ENCODE data around the gene RABGAP1. TPM values are rescaled to one million over a fixed set of nuclear protein-coding genes. Genes with fewer than 3 reads are reported as not detected.

RABGAP1 gene
- total RNA-seq, 2 donors from 2014 or later, result 33.8 to 36.7 TPM

DNA sequence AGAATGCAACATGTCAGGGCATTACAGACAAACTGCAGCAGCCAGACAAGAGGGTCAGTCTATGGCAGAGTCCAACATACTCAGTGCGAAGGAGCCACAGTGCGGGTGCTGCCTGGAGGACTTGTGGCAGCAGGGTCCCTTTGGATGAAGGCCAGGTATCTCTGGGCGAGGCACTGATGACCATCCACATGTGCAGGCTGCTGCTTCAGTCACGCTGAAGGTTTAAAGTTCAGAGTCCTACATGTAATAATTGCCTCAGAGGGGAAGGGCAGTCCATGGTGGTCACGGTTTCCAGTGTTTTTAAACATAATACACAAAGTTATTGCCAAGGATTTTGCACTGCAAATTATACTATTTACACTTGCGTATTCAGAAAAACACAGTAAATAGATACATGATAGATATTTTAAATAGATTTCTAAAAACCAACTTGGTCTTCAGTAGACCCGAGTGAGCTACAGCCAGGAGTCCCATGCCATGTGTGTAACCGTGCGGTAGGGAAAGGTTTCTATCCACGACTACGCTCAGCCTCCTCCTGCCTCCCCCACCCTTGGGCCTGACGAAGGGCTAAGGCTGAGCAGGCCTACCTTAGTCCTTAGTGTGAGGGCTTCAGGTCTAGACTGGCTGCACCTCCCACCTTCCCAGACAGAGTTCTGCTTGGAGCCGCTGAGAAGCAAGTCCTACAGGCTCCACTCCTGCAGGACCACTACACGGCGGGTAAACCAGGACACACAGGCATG, 168.9 kb downstream of the RABGAP1 start:
- Mint-ChIP-seq H3K27ac (peak overlapping the region; percentile 93), H3K27me3 (no peaks in the 10 kb centered on the region)

GRCh38 chr9:123111427-123112014, 170.7 kb downstream of the RABGAP1 start:
- Mint-ChIP-seq H3K4me1 (peaks cover 28% of the 10 kb centered on the region), H3K27ac (peak overlapping the region; percentile 93), H3K27me3 (no peaks in the 10 kb centered on the region), H3K36me3 (ENCODE audit: low read depth) (peaks cover 3% of the 10 kb centered on the region), H3K4me3 (peak overlapping the region; percentile 28)
- ATAC-seq (peak; percentile 9), DNase-seq (no peak)
- H3K9me3 ChIP-seq (ENCODE audit: control insufficient read depth, low read length, poor library complexity, severe bottlenecking), result no peaks in the 10 kb centered on the region

More for the DNA sequence above, 168.9 kb downstream of the RABGAP1 start:
- H3K4me1 Mint-ChIP-seq, result peaks cover 27% of the 10 kb centered on the region
- H3K9me3 ChIP-seq (ENCODE audit: control insufficient read depth, low read length, poor library complexity, severe bottlenecking), result no peaks in the 10 kb centered on the region
- peaks cover 3% of the 10 kb centered on the region for H3K36me3 Mint-ChIP-seq (ENCODE audit: low read depth)
- no peak overlapping the region for H3K4me3 Mint-ChIP-seq
- no peak for ATAC-seq
- no peak for DNase-seq

GRCh38 chr9:123112015-123112975, 171.5 kb downstream of the RABGAP1 start:
- Mint-ChIP-seq H3K27ac (peak overlapping the region; percentile 93), H3K36me3 (ENCODE audit: low read depth) (no peaks in the 10 kb centered on the region), H3K27me3 (no peaks in the 10 kb centered on the region), H3K4me3 (peak overlapping the region; percentile 33), H3K4me1 (peaks cover 23% of the 10 kb centered on the region)
- peak; percentile 62 for ATAC-seq
- no peaks in the 10 kb centered on the region for H3K9me3 ChIP-seq (ENCODE audit: control insufficient read depth, low read length, poor library complexity, severe bottlenecking)
- no peak for DNase-seq

GRCh38 chr9:123113185-123113584, 172.4 kb downstream of the RABGAP1 start:
- H3K4me1 Mint-ChIP-seq, result peaks cover 23% of the 10 kb centered on the region
- H3K27ac Mint-ChIP-seq, result peak overlapping the region; percentile 93
- H3K4me3 Mint-ChIP-seq, result no peak overlapping the region
- no peaks in the 10 kb centered on the region for H3K27me3 Mint-ChIP-seq
- no peaks in the 10 kb centered on the region for H3K9me3 ChIP-seq (ENCODE audit: control insufficient read depth, low read length, poor library complexity, severe bottlenecking)
- ATAC-seq (no peak), DNase-seq (no peak)
- no peaks in the 10 kb centered on the region for H3K36me3 Mint-ChIP-seq (ENCODE audit: low read depth)

DNA sequence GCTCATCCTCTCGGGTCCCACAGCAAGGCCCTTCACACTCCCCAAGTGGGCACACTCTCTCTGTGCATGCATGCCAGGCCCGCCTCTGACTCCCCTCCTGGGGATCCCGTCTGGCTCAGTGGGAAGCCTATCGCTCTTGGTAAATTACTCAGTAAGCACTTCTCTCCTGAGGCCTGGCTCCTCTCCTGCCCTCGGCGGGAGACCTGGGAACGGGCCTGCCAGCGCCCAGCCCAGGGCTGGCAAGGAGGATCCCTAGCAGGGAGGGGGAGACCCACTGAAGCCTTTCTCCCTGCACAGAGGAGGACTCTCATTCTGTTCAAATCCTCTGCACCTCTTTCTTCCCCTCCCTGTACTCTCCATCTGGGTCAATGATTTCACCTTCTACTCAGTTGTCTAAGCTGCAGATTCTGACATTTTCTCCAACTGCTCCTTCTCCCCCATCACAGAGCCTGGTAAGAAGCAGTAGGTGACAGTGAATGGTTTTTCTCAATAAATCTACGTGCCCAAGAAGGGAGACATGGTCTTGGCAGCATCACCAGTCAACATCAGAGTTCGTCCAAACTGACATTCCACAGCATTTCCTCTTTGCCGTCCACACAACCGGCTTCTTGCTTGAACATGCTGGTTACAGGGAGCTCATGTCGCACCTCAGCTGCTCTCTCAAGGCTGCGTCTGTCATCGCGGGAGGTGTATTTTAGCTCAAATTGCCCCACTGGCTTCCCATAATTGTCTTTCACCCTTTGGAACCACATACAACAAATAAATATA, 174.5 kb downstream of the RABGAP1 start:
- ATAC-seq (no peak), DNase-seq (no peak)
- no peaks in the 10 kb centered on the region for H3K9me3 ChIP-seq (ENCODE audit: control insufficient read depth, low read length, poor library complexity, severe bottlenecking)
- Mint-ChIP-seq H3K36me3 (ENCODE audit: low read depth) (no peaks in the 10 kb centered on the region), H3K4me3 (no peak overlapping the region), H3K27ac (no peak overlapping the region), H3K27me3 (no peaks in the 10 kb centered on the region), H3K4me1 (peaks cover 23% of the 10 kb centered on the region)

- no peaks in the 10 kb centered on the region for H3K27me3 Mint-ChIP-seq
- no peaks in the 10 kb centered on the region for H3K9me3 ChIP-seq (ENCODE audit: control insufficient read depth, low read length, poor library complexity, severe bottlenecking)
- no peak overlapping the region for H3K27ac Mint-ChIP-seq
- no peak overlapping the region for H3K4me3 Mint-ChIP-seq
- H3K4me1 Mint-ChIP-seq, result peaks cover 16% of the 10 kb centered on the region
- DNase-seq (no peak), ATAC-seq (no peak)
- no peaks in the 10 kb centered on the region for H3K36me3 Mint-ChIP-seq (ENCODE audit: low read depth)
Observed at GRCh38 chr9:123116036-123116435, 175.2 kb downstream of the RABGAP1 start.

DNA sequence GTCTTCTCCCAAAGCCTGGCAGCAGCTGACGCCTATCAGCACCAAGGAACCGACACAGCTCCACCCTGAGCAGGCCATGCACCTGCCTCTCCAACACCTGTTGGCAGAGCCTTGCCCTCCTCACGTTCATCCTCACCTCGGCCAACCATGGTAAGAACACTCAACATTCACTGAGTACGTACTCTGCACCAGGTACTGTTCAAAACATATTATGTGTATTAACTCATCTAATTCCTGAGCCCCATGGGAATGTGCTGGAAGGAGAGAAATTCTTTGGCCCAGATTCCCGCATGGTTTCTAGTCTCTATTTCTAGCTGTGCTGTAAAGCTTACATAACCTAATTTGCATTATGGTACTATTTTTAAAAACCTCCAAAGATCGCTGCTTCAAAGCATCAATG, 178.7 kb downstream of the RABGAP1 start:
- no peak overlapping the region for H3K27ac Mint-ChIP-seq
- H3K4me1 Mint-ChIP-seq, result peaks cover 2% of the 10 kb centered on the region
- ATAC-seq, result no peak
- no peaks in the 10 kb centered on the region for H3K9me3 ChIP-seq (ENCODE audit: control insufficient read depth, low read length, poor library complexity, severe bottlenecking)
- H3K4me3 Mint-ChIP-seq, result no peak overlapping the region
- H3K36me3 Mint-ChIP-seq (ENCODE audit: low read depth), result peaks cover 2% of the 10 kb centered on the region
- H3K27me3 Mint-ChIP-seq, result no peaks in the 10 kb centered on the region
- DNase-seq, result no peak

- no peak overlapping the region for H3K4me3 Mint-ChIP-seq
- H3K4me1 Mint-ChIP-seq, result peaks cover 2% of the 10 kb centered on the region
- H3K36me3 Mint-ChIP-seq (ENCODE audit: low read depth), result peaks cover 2% of the 10 kb centered on the region
- ATAC-seq (no peak), DNase-seq (no peak)
- H3K27me3 Mint-ChIP-seq, result no peaks in the 10 kb centered on the region
- no peaks in the 10 kb centered on the region for H3K9me3 ChIP-seq (ENCODE audit: control insufficient read depth, low read length, poor library complexity, severe bottlenecking)
- no peak overlapping the region for H3K27ac Mint-ChIP-seq
Observed at GRCh38 chr9:123120131-123120530, 179.3 kb downstream of the RABGAP1 start.

DNA sequence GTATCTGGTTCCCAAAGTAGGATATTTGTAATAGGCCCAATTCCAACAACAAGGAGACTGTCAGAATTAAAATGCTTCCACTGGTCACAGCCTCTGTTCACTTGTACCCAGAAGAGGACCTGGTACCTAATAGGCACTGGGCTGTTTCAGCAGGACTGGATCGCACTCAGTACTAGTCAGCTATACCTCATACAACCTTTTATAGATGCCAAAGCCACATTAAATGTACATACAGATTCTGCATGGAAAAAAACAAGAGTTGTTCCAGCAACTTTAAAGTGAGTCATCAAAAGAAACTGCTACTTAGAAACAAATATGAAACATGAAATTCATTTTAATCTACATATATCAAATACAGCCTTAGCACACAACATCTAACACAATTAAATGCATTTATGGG, 180.1 kb downstream of the RABGAP1 start:
- DNase-seq (no peak), ATAC-seq (no peak)
- no peak overlapping the region for H3K4me3 Mint-ChIP-seq
- H3K27me3 Mint-ChIP-seq, result no peaks in the 10 kb centered on the region
- H3K36me3 Mint-ChIP-seq (ENCODE audit: low read depth), result peaks cover 2% of the 10 kb centered on the region
- peaks cover 2% of the 10 kb centered on the region for H3K4me1 Mint-ChIP-seq
- H3K27ac Mint-ChIP-seq, result no peak overlapping the region
- no peaks in the 10 kb centered on the region for H3K9me3 ChIP-seq (ENCODE audit: control insufficient read depth, low read length, poor library complexity, severe bottlenecking)

DNA sequence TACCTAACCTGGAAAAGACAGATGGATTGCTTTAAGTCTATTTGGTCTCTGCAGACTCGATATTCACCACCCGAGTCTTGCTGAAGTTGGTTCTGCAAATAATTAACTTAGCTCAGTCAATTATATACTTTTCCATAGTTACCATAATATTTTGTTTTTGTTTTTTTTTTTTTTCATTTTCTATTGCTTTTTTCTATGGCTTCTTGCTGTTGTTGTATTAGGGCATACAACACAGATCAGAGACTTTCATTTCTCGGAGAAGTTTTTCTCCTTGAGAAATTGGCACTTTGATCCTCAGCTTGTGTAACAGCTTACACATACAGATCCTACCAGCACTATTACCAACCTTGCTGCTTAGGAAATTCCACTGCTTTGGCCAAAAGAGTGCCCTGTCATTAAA, 180.6 kb downstream of the RABGAP1 start:
- H3K27me3 Mint-ChIP-seq, result no peaks in the 10 kb centered on the region

GRCh38 chr9:123127512-123128075, 186.8 kb downstream of the RABGAP1 start:
- ATAC-seq (no peak), DNase-seq (no peak)
- Mint-ChIP-seq H3K27ac (no peak overlapping the region), H3K27me3 (no peaks in the 10 kb centered on the region), H3K4me1 (no peaks in the 10 kb centered on the region), H3K4me3 (no peak overlapping the region), H3K36me3 (ENCODE audit: low read depth) (peaks cover 6% of the 10 kb centered on the region)
- H3K9me3 ChIP-seq (ENCODE audit: control insufficient read depth, low read length, poor library complexity, severe bottlenecking), result no peaks in the 10 kb centered on the region

More for the DNA sequence above, 180.6 kb downstream of the RABGAP1 start:
- ATAC-seq, result no peak
- no peak overlapping the region for H3K4me3 Mint-ChIP-seq
- H3K4me1 Mint-ChIP-seq, result no peaks in the 10 kb centered on the region
- H3K36me3 Mint-ChIP-seq (ENCODE audit: low read depth), result peaks cover 6% of the 10 kb centered on the region
- DNase-seq, result no peak
- H3K9me3 ChIP-seq (ENCODE audit: control insufficient read depth, low read length, poor library complexity, severe bottlenecking), result no peaks in the 10 kb centered on the region
- no peak overlapping the region for H3K27ac Mint-ChIP-seq

DNA sequence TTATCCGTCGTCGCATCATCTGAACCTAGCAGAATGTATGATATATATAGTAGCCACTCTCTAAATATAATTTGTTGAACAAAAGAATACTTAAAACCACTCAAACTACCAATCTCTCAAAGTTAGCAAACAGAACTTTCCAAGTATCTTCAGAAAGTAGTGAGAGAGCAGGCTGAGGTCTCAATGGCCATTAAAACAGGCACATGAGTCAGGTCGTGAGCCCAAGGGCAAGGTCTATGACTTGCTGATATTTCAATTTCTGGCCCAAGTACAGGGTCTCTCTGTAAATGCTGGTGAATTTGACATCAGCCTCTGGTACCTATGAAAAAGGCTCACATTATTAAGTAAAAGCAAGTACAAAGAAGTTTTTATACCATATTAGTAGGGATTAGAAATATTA, 187.8 kb downstream of the RABGAP1 start:
- no peak overlapping the region for H3K27ac Mint-ChIP-seq
- H3K4me1 Mint-ChIP-seq, result no peaks in the 10 kb centered on the region
- no peaks in the 10 kb centered on the region for H3K27me3 Mint-ChIP-seq
- DNase-seq (no peak), ATAC-seq (no peak)
- H3K36me3 Mint-ChIP-seq (ENCODE audit: low read depth), result peaks cover 6% of the 10 kb centered on the region
- no peaks in the 10 kb centered on the region for H3K9me3 ChIP-seq (ENCODE audit: control insufficient read depth, low read length, poor library complexity, severe bottlenecking)
- no peak overlapping the region for H3K4me3 Mint-ChIP-seq
